ENCODE measurements around the gene TBC1D2B. TPM values are rescaled to one million over a fixed set of nuclear protein-coding genes. Genes with fewer than 3 reads are reported as not detected.
A peak's percentile ranks its signal among the peaks of the same experiment; 100 is the strongest.

TBC1D2B gene
- total and polyA plus RNA-seq, 4 donors = 21.8 to 62.9 (median 38.9) TPM

GRCh38 chr15:78024883-78025282 lies 52.6 kb downstream of the TBC1D2B start:
- Histone ChIP-seq H3K4me3 (no peak overlapping the region), H3K27ac (ENCODE audit: low read depth in 1 of 2, low read length in 1 of 2) (peak overlapping the region in 1 of 2 donors; percentile 76), H3K9ac (ENCODE audit: insufficient read depth in 1 of 2, low read length in 2 of 2) (no peak overlapping the region), H3K27me3 (ENCODE audit: control insufficient read depth in 3 of 3, insufficient read depth in 3 of 3, low read length in 2 of 3) (no peaks in the 10 kb centered on the region), H3K36me3 (ENCODE audit: control insufficient read depth in 4 of 4, insufficient read depth in 4 of 4, low read length in 4 of 4) (peaks cover 5 to 57% (median 36%) of the 10 kb centered on the region in 4 donors), H3K4me1 (ENCODE audit: control insufficient read depth in 5 of 5, insufficient read depth in 5 of 5, low read length in 5 of 5) (peaks cover 0 to 29% (median 17%) of the 10 kb centered on the region in 5 donors), H3K9me3 (ENCODE audit: control insufficient read depth in 4 of 4, insufficient read depth in 3 of 4, low read length in 3 of 4) (no peaks in the 10 kb centered on the region)
- ATAC-seq (ENCODE audit: insufficient read depth, low FRiP score) (no peak), DNase-seq (no peak)
- TF ChIP-seq CTCF (IDR thresholded peaks at IDR 0.05; ENCODE audit: control extremely low read depth, extremely low read depth) = no peak
- 71 to 84% methylated on average over 2 of the region's 2 CpGs for WGBS, 2 donors

- peak overlapping the region in 1 of 2 donors; percentile 61 for H3K27ac ChIP-seq (ENCODE audit: low read depth in 1 of 2, low read length in 1 of 2)
- no peak overlapping the region for H3K9ac ChIP-seq (ENCODE audit: insufficient read depth in 1 of 2, low read length in 2 of 2)
- ATAC-seq (ENCODE audit: insufficient read depth, low FRiP score) (no peak), DNase-seq (no peak)
- no peak for TF ChIP-seq CTCF (IDR thresholded peaks at IDR 0.05; ENCODE audit: control extremely low read depth, extremely low read depth)
- no peaks in the 10 kb centered on the region for H3K9me3 ChIP-seq (ENCODE audit: control insufficient read depth in 4 of 4, insufficient read depth in 3 of 4, low read length in 3 of 4)
- peaks cover 5 to 54% (median 34%) of the 10 kb centered on the region in 4 donors for H3K36me3 ChIP-seq (ENCODE audit: control insufficient read depth in 4 of 4, insufficient read depth in 4 of 4, low read length in 4 of 4)
- H3K4me3 ChIP-seq = no peak overlapping the region
- no peaks in the 10 kb centered on the region for H3K27me3 ChIP-seq (ENCODE audit: control insufficient read depth in 3 of 3, insufficient read depth in 3 of 3, low read length in 2 of 3)
- peaks cover 0 to 29% (median 17%) of the 10 kb centered on the region in 5 donors for H3K4me1 ChIP-seq (ENCODE audit: control insufficient read depth in 5 of 5, insufficient read depth in 5 of 5, low read length in 5 of 5)
- WGBS, 2 donors = 23 to 38% methylated on average over 2 of the region's 2 CpGs
These were observed 53.0 kb downstream of the TBC1D2B start for GRCh38 chr15:78024519-78024870.

GRCh38 chr15:78023865-78024518 lies 53.5 kb downstream of the TBC1D2B start:
- DNase-seq = peak; percentile 90 to 95 (median 93)
- peak; percentile 14 for ATAC-seq (ENCODE audit: insufficient read depth, low FRiP score)
- H3K4me3 ChIP-seq = no peak overlapping the region
- H3K27me3 ChIP-seq (ENCODE audit: control insufficient read depth in 3 of 3, insufficient read depth in 3 of 3, low read length in 2 of 3) = no peaks in the 10 kb centered on the region
- no peaks in the 10 kb centered on the region for H3K9me3 ChIP-seq (ENCODE audit: control insufficient read depth in 4 of 4, insufficient read depth in 3 of 4, low read length in 3 of 4)
- peaks cover 5 to 50% (median 32%) of the 10 kb centered on the region in 4 donors for H3K36me3 ChIP-seq (ENCODE audit: control insufficient read depth in 4 of 4, insufficient read depth in 4 of 4, low read length in 4 of 4)
- H3K9ac ChIP-seq (ENCODE audit: insufficient read depth in 1 of 2, low read length in 2 of 2) = no peak overlapping the region
- 64 to 65% methylated on average over 17 of the region's 17 CpGs for WGBS, 2 donors
- peaks cover 0 to 29% (median 17%) of the 10 kb centered on the region in 5 donors for H3K4me1 ChIP-seq (ENCODE audit: control insufficient read depth in 5 of 5, insufficient read depth in 5 of 5, low read length in 5 of 5)
- peak overlapping the region in 1 of 2 donors; percentile 61 for H3K27ac ChIP-seq (ENCODE audit: low read depth in 1 of 2, low read length in 1 of 2)
- TF ChIP-seq CTCF (IDR thresholded peaks at IDR 0.05; ENCODE audit: control extremely low read depth, extremely low read depth) = no peak

Data from lung (tissue), 12 donors.